SK-N-SH (cell line): ENCODE measurements around the gene DUSP6. TPM values are rescaled to one million over a fixed set of nuclear protein-coding genes. Genes with fewer than 3 reads are reported as not detected.

Source experiments
- CTCF ChIA-PET: fragments of 300-600, 350-600 bp; formaldehyde crosslinking; extraction: SDS; loops from one replicate; lab custom pipeline; 2021; lab: Yijun Ruan, JAX
- POLR2A ChIA-PET: fragments of 350-600 bp; sonication (Branson Sonifier 250); formaldehyde crosslinking; extraction: SDS; loops from one replicate; lab custom pipeline; 2020; ENCODE audit warnings: antibody characterized with exemption, inconsistent platforms; lab: Yijun Ruan, JAX
- DNase-seq: peaks from one replicate; pipeline ENCODE4 v3.0.0; 2012
- H2AFZ ChIP-seq: fragments of 200-600 bp; sonication (generic); 2 replicates; pipeline ENCODE4 v1.8.1; 2016; ENCODE audit warnings: antibody characterized with exemption, mild to moderate bottlenecking, low read depth
- H3F3A ChIP-seq: fragments of 200-600 bp; sonication (generic); replicated peaks from 2 replicates; pipeline ENCODE3; 2016; ENCODE audit warnings: antibody characterized with exemption, mild to moderate bottlenecking; ENCODE audit not compliant: insufficient read depth
- H3K27ac ChIP-seq, 2 experiments: fragments of 200-500 bp in 1 of 2; fragments of 200-600 bp in 1 of 2; sonication (Bioruptor generic) in 1 of 2; sonication (generic), shearing (Covaris generic) in 1 of 2; 2 replicates each; pipeline versions ENCODE4 v1.5.1 to v1.6.1; 2014 to 2016; ENCODE audit warnings: low read depth in 2 of 2, inconsistent platforms in 1 of 2, low read length in 1 of 2, mild to moderate bottlenecking in 1 of 2, mixed read lengths in 1 of 2
- H3K27me3 ChIP-seq: fragments of 200-600 bp; sonication (generic), shearing (Covaris generic); 2 replicates; pipeline ENCODE4 v1.6.1; 2016; ENCODE audit warnings: mixed run types; ENCODE audit not compliant: insufficient read depth
- H3K36me3 ChIP-seq, 2 experiments: fragments of 200-500 bp in 1 of 2; fragments of 200-600 bp in 1 of 2; sonication (Bioruptor generic) in 1 of 2; sonication (generic) in 1 of 2; replicated peaks in 1 of 2; 2 replicates each; pipeline versions ENCODE3 to v1.5.1; 2014 to 2016; ENCODE audit warnings: low read length in 1 of 2, mild to moderate bottlenecking in 1 of 2; ENCODE audit not compliant: insufficient read depth in 2 of 2, control insufficient read depth in 1 of 2
- H3K4me1 ChIP-seq, 2 experiments: fragments of 200-500 bp in 1 of 2; fragments of 200-600 bp in 1 of 2; sonication (Bioruptor generic) in 1 of 2; sonication (generic), shearing (Covaris generic) in 1 of 2; 2 replicates each; pipeline versions ENCODE4 v1.5.1 to v1.6.1; 2014 to 2016; ENCODE audit warnings: low read depth in 1 of 2, low read length in 1 of 2, mixed run types in 1 of 2; ENCODE audit not compliant: insufficient read depth in 2 of 2, control insufficient read depth in 1 of 2
- H3K4me2 ChIP-seq: fragments of 200-600 bp; sonication (generic), shearing (Covaris generic); 2 replicates; pipeline ENCODE4 v1.6.1; 2017; ENCODE audit warnings: mixed run types
- H3K4me3 ChIP-seq, 2 experiments: fragments of 200-500 bp in 1 of 2; fragments of 200-600 bp in 1 of 2; sonication (Bioruptor generic) in 1 of 2; sonication (generic), shearing (Covaris generic) in 1 of 2; 2 replicates each; pipeline versions ENCODE4 v1.5.1 to v1.8.1; 2014 to 2016; ENCODE audit warnings: low read depth in 2 of 2, inconsistent platforms in 1 of 2, low read length in 1 of 2, mild to moderate bottlenecking in 1 of 2, mixed read lengths in 1 of 2, moderate library complexity in 1 of 2
- H3K79me2 ChIP-seq: fragments of 200-600 bp; sonication (generic); 2 replicates; pipeline ENCODE4 v1.8.1; 2017; ENCODE audit warnings: mild to moderate bottlenecking; ENCODE audit not compliant: insufficient read depth
- H3K9ac ChIP-seq: fragments of 200-600 bp; sonication (generic); 2 replicates; pipeline ENCODE4 v1.6.1; 2017; ENCODE audit warnings: mixed run types
- H3K9me2 ChIP-seq: fragments of 200-600 bp; sonication (generic); 2 replicates; pipeline ENCODE4 v1.6.1; 2017; ENCODE audit warnings: mixed run types
- H3K9me3 ChIP-seq: fragments of 200-600 bp; sonication (generic); 2 replicates; pipeline ENCODE4 v1.6.1; 2017; ENCODE audit warnings: mixed run types, mild to moderate bottlenecking, moderate library complexity
- H4K20me1 ChIP-seq: fragments of 200-600 bp; sonication (generic); 2 replicates; pipeline ENCODE4 v1.6.1; 2017; ENCODE audit warnings: mild to moderate bottlenecking, mixed run types; ENCODE audit not compliant: insufficient read depth
- CHD2 ChIP-seq: fragments of 150-350 bp; IDR thresholded peaks from 2 replicates; pipeline ENCODE4 v1.6.1; 2018; ENCODE audit warnings: low read length; ENCODE audit not compliant: partially characterized antibody
- ELF1 ChIP-seq: IDR thresholded peaks from 2 replicates; pipeline ENCODE4 v1.4.0; 2012
- EZH2phosphoT487 ChIP-seq: fragments of 200-600 bp; sonication (generic); IDR thresholded peaks from 2 replicates; pipeline ENCODE4 v1.6.1; 2017; ENCODE audit warnings: low read depth, mixed run types, mild to moderate bottlenecking, antibody characterized with exemption, moderate library complexity, borderline replicate concordance
- FOSL2 ChIP-seq: IDR thresholded peaks from 2 replicates; pipeline ENCODE4 v1.4.0; 2012; ENCODE audit warnings: low read depth, mild to moderate bottlenecking, moderate library complexity, borderline replicate concordance
- GABPA ChIP-seq: IDR thresholded peaks from 2 replicates; pipeline ENCODE4 v1.4.0; 2012; ENCODE audit warnings: low read depth, mild to moderate bottlenecking
- GATA2 ChIP-seq: sonication (generic); formaldehyde crosslinking; IDR thresholded peaks from 2 replicates; pipeline ENCODE4 v1.5.0; 2020; ENCODE audit warnings: mild to moderate bottlenecking, missing genetic modification reagents
- NRF1 ChIP-seq: IDR thresholded peaks from 2 replicates; pipeline ENCODE4 v1.6.1; 2012; ENCODE audit warnings: low read depth, mild to moderate bottlenecking, low read length
- RAD21 ChIP-seq: IDR thresholded peaks from 2 replicates; pipeline ENCODE4 v1.6.1; 2012; ENCODE audit warnings: mild to moderate bottlenecking, low read length
- RCOR1 ChIP-seq: fragments of 150-350 bp; IDR thresholded peaks from 2 replicates; pipeline ENCODE4 v1.6.1; 2017; ENCODE audit warnings: antibody characterized with exemption, low read length
- TAF1 ChIP-seq: IDR thresholded peaks from 2 replicates; pipeline ENCODE4 v1.6.1; 2012; ENCODE audit warnings: low read depth, mild to moderate bottlenecking, low read length, moderate library complexity, borderline replicate concordance
- TCF12 ChIP-seq: IDR thresholded peaks from 2 replicates; pipeline ENCODE4 v1.4.0; 2012
- TEAD4 ChIP-seq: IDR thresholded peaks from 2 replicates; pipeline ENCODE4 v1.4.0; 2012; ENCODE audit warnings: mild to moderate bottlenecking, borderline replicate concordance; ENCODE audit not compliant: insufficient read depth
- USF2 ChIP-seq: fragments of 150-350 bp; IDR thresholded peaks from 2 replicates; pipeline ENCODE4 v1.6.1; 2017; ENCODE audit warnings: antibody characterized with exemption, low read length, low read depth, borderline replicate concordance
- YY1 ChIP-seq: IDR thresholded peaks from 2 replicates; pipeline ENCODE4 v1.4.0; 2012; ENCODE audit warnings: low read depth, mild to moderate bottlenecking
- WGBS: methylation state at CpG from one replicate; pipeline ENCODE4 v1.1.6; 2017; ENCODE audit warnings: low lambda C conversion rate; 5-methylcytosine and 5-hydroxymethylcytosine counted together
- polyA plus RNA-seq, 3 experiments: library from polyadenylated mRNA; depleted of rRNA; stranded (reverse); fragments of >200 nt; gene quantifications; 2 replicates each; pipeline ENCODE4 v1.2.3, GENCODE V29; 2012
- TF ChIP-seq, protein P1 (sequence below): IDR thresholded peaks from 2 replicates; pipeline ENCODE4 v1.6.1; 2012; ENCODE audit warnings: mild to moderate bottlenecking, low read depth, low read length, moderate library complexity
- TF ChIP-seq, protein P2 (sequence below): IDR thresholded peaks from 2 replicates; pipeline ENCODE4 v1.4.0; 2012; ENCODE audit warnings: low read depth, borderline replicate concordance
- TF ChIP-seq, protein P3 (sequence below): IDR thresholded peaks from 2 replicates; pipeline ENCODE4; 2012
- TF ChIP-seq, protein P4 (sequence below): fragments of 200-600 bp; sonication (generic); IDR thresholded peaks from 2 replicates; pipeline ENCODE4 v1.6.1; 2017; ENCODE audit warnings: antibody characterized with exemption, mild to moderate bottlenecking, moderate library complexity

DUSP6 gene
- polyA plus RNA-seq, 1 of the 3 experiments (the other 2 are of a cell fraction), result 71.4 TPM

GRCh38 chr12:89316705-89317139 lies 35.6 kb downstream of the DUSP6 start:
- WGBS, result 54% methylated on average over 4 of the region's 4 CpGs
- POLR2A ChIA-PET, result no interaction called here

GRCh38 chr12:89314060-89314761 lies 38.1 kb downstream of the DUSP6 start:
- Histone ChIP-seq H3K4me3 (no peak overlapping the region), H3K27ac (no peak overlapping the region), H3K36me3 (no peaks in the 10 kb centered on the region), H3K9ac (no peak overlapping the region), H3K27me3 (no peaks in the 10 kb centered on the region), H3K79me2 (no peaks in the 10 kb centered on the region), H4K20me1 (no peaks in the 10 kb centered on the region), H3K4me1 (peaks cover 3 to 6% of the 10 kb centered on the region in 2 experiments; a peak in 3 of 4 replicates), H3F3A (no peaks in the 10 kb centered on the region), H2AFZ (no peak overlapping the region), H3K9me3 (no peaks in the 10 kb centered on the region), H3K9me2 (no peaks in the 10 kb centered on the region), H3K4me2 (no peak overlapping the region)
- no peak for DNase-seq
- ChIA-PET CTCF (interaction anchor here (0.5 kb wide), 1 partner anchor 145 kb away, joined by 3 read pairs; no protein-coding TSS in a partner anchor), POLR2A (interaction anchor here (0.5 kb wide), 1 partner anchor 1281 kb away, joined by 3 read pairs; no protein-coding TSS in a partner anchor)
- WGBS, result 82% methylated on average over 3 of the region's 3 CpGs
- TF ChIP-seq, protein P1, sequence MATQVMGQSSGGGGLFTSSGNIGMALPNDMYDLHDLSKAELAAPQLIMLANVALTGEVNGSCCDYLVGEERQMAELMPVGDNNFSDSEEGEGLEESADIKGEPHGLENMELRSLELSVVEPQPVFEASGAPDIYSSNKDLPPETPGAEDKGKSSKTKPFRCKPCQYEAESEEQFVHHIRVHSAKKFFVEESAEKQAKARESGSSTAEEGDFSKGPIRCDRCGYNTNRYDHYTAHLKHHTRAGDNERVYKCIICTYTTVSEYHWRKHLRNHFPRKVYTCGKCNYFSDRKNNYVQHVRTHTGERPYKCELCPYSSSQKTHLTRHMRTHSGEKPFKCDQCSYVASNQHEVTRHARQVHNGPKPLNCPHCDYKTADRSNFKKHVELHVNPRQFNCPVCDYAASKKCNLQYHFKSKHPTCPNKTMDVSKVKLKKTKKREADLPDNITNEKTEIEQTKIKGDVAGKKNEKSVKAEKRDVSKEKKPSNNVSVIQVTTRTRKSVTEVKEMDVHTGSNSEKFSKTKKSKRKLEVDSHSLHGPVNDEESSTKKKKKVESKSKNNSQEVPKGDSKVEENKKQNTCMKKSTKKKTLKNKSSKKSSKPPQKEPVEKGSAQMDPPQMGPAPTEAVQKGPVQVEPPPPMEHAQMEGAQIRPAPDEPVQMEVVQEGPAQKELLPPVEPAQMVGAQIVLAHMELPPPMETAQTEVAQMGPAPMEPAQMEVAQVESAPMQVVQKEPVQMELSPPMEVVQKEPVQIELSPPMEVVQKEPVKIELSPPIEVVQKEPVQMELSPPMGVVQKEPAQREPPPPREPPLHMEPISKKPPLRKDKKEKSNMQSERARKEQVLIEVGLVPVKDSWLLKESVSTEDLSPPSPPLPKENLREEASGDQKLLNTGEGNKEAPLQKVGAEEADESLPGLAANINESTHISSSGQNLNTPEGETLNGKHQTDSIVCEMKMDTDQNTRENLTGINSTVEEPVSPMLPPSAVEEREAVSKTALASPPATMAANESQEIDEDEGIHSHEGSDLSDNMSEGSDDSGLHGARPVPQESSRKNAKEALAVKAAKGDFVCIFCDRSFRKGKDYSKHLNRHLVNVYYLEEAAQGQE, result no peak
- TF ChIP-seq GATA2 (CRISPR knock-in tag) (no peak), GABPA (no peak), FOSL2 (no peak), USF2 (no peak)
- TF ChIP-seq, protein P2, sequence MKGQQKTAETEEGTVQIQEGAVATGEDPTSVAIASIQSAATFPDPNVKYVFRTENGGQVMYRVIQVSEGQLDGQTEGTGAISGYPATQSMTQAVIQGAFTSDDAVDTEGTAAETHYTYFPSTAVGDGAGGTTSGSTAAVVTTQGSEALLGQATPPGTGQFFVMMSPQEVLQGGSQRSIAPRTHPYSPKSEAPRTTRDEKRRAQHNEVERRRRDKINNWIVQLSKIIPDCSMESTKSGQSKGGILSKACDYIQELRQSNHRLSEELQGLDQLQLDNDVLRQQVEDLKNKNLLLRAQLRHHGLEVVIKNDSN, result no peak
- TF ChIP-seq, protein P3, sequence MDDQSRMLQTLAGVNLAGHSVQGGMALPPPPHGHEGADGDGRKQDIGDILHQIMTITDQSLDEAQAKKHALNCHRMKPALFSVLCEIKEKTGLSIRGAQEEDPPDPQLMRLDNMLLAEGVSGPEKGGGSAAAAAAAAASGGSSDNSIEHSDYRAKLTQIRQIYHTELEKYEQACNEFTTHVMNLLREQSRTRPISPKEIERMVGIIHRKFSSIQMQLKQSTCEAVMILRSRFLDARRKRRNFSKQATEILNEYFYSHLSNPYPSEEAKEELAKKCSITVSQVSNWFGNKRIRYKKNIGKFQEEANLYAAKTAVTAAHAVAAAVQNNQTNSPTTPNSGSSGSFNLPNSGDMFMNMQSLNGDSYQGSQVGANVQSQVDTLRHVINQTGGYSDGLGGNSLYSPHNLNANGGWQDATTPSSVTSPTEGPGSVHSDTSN, result no peak

More at GRCh38 chr12:89316705-89317139, 35.6 kb downstream of the DUSP6 start:
- Histone ChIP-seq H3K36me3 (no peaks in the 10 kb centered on the region), H3K4me3 (no peak overlapping the region), H2AFZ (no peak overlapping the region), H3K9me2 (no peaks in the 10 kb centered on the region), H3K4me2 (no peak overlapping the region), H3K4me1 (peaks cover 4 to 6% of the 10 kb centered on the region in 2 experiments; a peak in 3 of 4 replicates), H3K9me3 (no peaks in the 10 kb centered on the region), H4K20me1 (no peaks in the 10 kb centered on the region), H3K9ac (no peak overlapping the region), H3K79me2 (no peaks in the 10 kb centered on the region), H3K27me3 (no peaks in the 10 kb centered on the region), H3F3A (no peaks in the 10 kb centered on the region), H3K27ac (no peak overlapping the region)
- CTCF ChIA-PET, result no interaction called here
- TF ChIP-seq CHD2 (no peak), FOSL2 (no peak), TEAD4 (no peak), YY1 (no peak), RAD21 (no peak), ELF1 (no peak), TCF12 (no peak), GATA2 (CRISPR knock-in tag) (no peak), EZH2phosphoT487 (no peak), NRF1 (no peak), TAF1 (no peak), RCOR1 (no peak), GABPA (no peak)
- TF ChIP-seq, protein P2, result no peak
- TF ChIP-seq, protein P4, sequence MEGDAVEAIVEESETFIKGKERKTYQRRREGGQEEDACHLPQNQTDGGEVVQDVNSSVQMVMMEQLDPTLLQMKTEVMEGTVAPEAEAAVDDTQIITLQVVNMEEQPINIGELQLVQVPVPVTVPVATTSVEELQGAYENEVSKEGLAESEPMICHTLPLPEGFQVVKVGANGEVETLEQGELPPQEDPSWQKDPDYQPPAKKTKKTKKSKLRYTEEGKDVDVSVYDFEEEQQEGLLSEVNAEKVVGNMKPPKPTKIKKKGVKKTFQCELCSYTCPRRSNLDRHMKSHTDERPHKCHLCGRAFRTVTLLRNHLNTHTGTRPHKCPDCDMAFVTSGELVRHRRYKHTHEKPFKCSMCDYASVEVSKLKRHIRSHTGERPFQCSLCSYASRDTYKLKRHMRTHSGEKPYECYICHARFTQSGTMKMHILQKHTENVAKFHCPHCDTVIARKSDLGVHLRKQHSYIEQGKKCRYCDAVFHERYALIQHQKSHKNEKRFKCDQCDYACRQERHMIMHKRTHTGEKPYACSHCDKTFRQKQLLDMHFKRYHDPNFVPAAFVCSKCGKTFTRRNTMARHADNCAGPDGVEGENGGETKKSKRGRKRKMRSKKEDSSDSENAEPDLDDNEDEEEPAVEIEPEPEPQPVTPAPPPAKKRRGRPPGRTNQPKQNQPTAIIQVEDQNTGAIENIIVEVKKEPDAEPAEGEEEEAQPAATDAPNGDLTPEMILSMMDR, result no peak
- peak; percentile 19 for DNase-seq
